IMR-90 (cell line): ENCODE data around the gene DND1. TPM values are rescaled to one million over a fixed set of nuclear protein-coding genes. Genes with fewer than 3 reads are reported as not detected.

Experiments used
- ATAC-seq: fragments of 200-7000 bp; cut with Tn5 transposase; 2 replicates; pipeline ENCODE4 v1.9.1; 2020; ENCODE audit warnings: low read depth, mild to moderate bottlenecking, moderate library complexity
- BruUV-seq: library from RNA; stranded (reverse); fragments of 400-500 nt; replicated peaks from 2 replicates; lab custom pipeline; 2021; lab: Mats Ljungman, UMichigan
- CTCF ChIA-PET: fragments of 300-600 bp; formaldehyde crosslinking; extraction: SDS; loops from one replicate; lab custom pipeline; 2021; ENCODE audit warnings: antibody characterized with exemption; lab: Yijun Ruan, JAX
- POLR2A ChIA-PET: fragments of 300-600 bp; sonication (Branson Sonifier 250); formaldehyde crosslinking; loops from one replicate; lab custom pipeline; 2022; ENCODE audit warnings: antibody characterized with exemption; ENCODE audit not compliant: unreplicated experiment; lab: Charles Lee
- DNase-seq: peaks from one replicate; pipeline ENCODE4 v3.0.0; 2013
- H2AFZ ChIP-seq: replicated peaks from 2 replicates; pipeline ENCODE3; 2013; ENCODE audit warnings: low read length, mild to moderate bottlenecking; ENCODE audit not compliant: poor library complexity
- H2AK5ac ChIP-seq: 2 replicates; pipeline ENCODE4 v1.6.1; 2013; ENCODE audit warnings: low read depth, low read length, inconsistent platforms
- H2AK9ac ChIP-seq: replicated peaks from 2 replicates; pipeline ENCODE3; 2013; ENCODE audit warnings: mild to moderate bottlenecking, low read depth, low read length, moderate library complexity; ENCODE audit not compliant: poor library complexity
- H2BK120ac ChIP-seq: 2 replicates; pipeline ENCODE4 v1.6.1; 2013; ENCODE audit warnings: low read depth, low read length, inconsistent platforms
- H2BK15ac ChIP-seq: 3 replicates; pipeline ENCODE4 v1.6.1; 2013; ENCODE audit warnings: low read depth, low read length, inconsistent platforms
- H2BK20ac ChIP-seq: 2 replicates; pipeline ENCODE4 v1.6.1; 2013; ENCODE audit warnings: low read depth, mild to moderate bottlenecking, inconsistent platforms, low read length, moderate library complexity
- H2BK5ac ChIP-seq: 2 replicates; pipeline ENCODE4 v1.6.1; 2013; ENCODE audit warnings: mild to moderate bottlenecking, low read depth, low read length, inconsistent platforms; ENCODE audit not compliant: poor library complexity, severe bottlenecking
- H3K14ac ChIP-seq: replicated peaks from 2 replicates; pipeline ENCODE4 v1.6.1; 2013; ENCODE audit warnings: low read depth, low read length, inconsistent platforms
- H3K18ac ChIP-seq: 2 replicates; pipeline ENCODE4 v1.6.1; 2013; ENCODE audit warnings: low read depth, low read length, control low read depth
- H3K23ac ChIP-seq: 2 replicates; pipeline ENCODE4 v1.6.1; 2013; ENCODE audit warnings: low read depth, low read length, inconsistent platforms
- H3K27ac ChIP-seq: 2 replicates; pipeline ENCODE4 v1.5.1; 2013; ENCODE audit warnings: mild to moderate bottlenecking, control low read depth, low read length; ENCODE audit not compliant: insufficient read depth
- H3K27me3 ChIP-seq: 2 replicates; pipeline ENCODE4 v1.6.1; 2013; ENCODE audit warnings: low read length; ENCODE audit not compliant: control insufficient read depth, insufficient read depth
- H3K36me3 ChIP-seq: 2 replicates; pipeline ENCODE4 v1.6.1; 2013; ENCODE audit warnings: low read length, mixed read lengths; ENCODE audit not compliant: control insufficient read depth, insufficient read depth
- H3K4ac ChIP-seq: 2 replicates; pipeline ENCODE4 v1.6.1; 2013; ENCODE audit warnings: low read depth, low read length, inconsistent platforms
- H3K4me1 ChIP-seq: 2 replicates; pipeline ENCODE4 v1.6.1; 2013; ENCODE audit warnings: low read length, mixed read lengths; ENCODE audit not compliant: control insufficient read depth, insufficient read depth
- H3K4me2 ChIP-seq: 2 replicates; pipeline ENCODE4 v1.6.1; 2013; ENCODE audit warnings: low read depth, mild to moderate bottlenecking, control low read depth, low read length, moderate library complexity
- H3K4me3 ChIP-seq: 2 replicates; pipeline ENCODE4 v1.5.1; 2013; ENCODE audit warnings: low read depth, mild to moderate bottlenecking, control low read depth, low read length, moderate library complexity; ENCODE audit not compliant: insufficient read depth
- H3K56ac ChIP-seq: 2 replicates; pipeline ENCODE4 v1.6.1; 2013; ENCODE audit warnings: low read length, inconsistent platforms; ENCODE audit not compliant: insufficient read depth; ENCODE audit errors: extremely low read depth
- H3K79me1 ChIP-seq, 2 experiments: 2 replicates each; pipeline ENCODE4 v1.6.1; 2013; ENCODE audit warnings: low read length in 2 of 2, inconsistent platforms in 1 of 2, low read depth in 1 of 2
- H3K9ac ChIP-seq: 2 replicates; pipeline ENCODE4 v1.6.1; 2013; ENCODE audit warnings: low read depth, low read length, control low read depth
- H3K9me1 ChIP-seq: 2 replicates; pipeline ENCODE4 v1.6.1; 2013; ENCODE audit warnings: low read length, inconsistent platforms; ENCODE audit not compliant: insufficient read depth
- H3K9me3 ChIP-seq: 2 replicates; pipeline ENCODE4 v1.6.1; 2013; ENCODE audit warnings: low read length; ENCODE audit not compliant: control insufficient read depth, insufficient read depth
- H4K20me1 ChIP-seq: 2 replicates; pipeline ENCODE4 v1.6.1; 2013; ENCODE audit warnings: low read length, inconsistent platforms; ENCODE audit not compliant: insufficient read depth
- H4K5ac ChIP-seq: 2 replicates; pipeline ENCODE4 v1.6.1; 2013; ENCODE audit warnings: mild to moderate bottlenecking, low read depth, low read length, control low read depth
- H4K8ac ChIP-seq, 2 experiments: 2 replicates each; pipeline ENCODE4 v1.6.1; 2013; ENCODE audit warnings: low read depth in 2 of 2, low read length in 2 of 2, control low read depth in 1 of 2, inconsistent platforms in 1 of 2
- H4K91ac ChIP-seq: 2 replicates; pipeline ENCODE4 v1.6.1; 2013; ENCODE audit warnings: low read depth, low read length, inconsistent platforms; ENCODE audit not compliant: insufficient read depth
- BHLHE40 ChIP-seq: fragments of 150-350 bp; IDR thresholded peaks from 2 replicates; pipeline ENCODE4 v1.6.1; 2016; ENCODE audit warnings: mild to moderate bottlenecking, low read depth, low read length
- CEBPB ChIP-seq: IDR thresholded peaks from 2 replicates; pipeline ENCODE4 v1.6.1; 2012; ENCODE audit warnings: low read depth, low read length, improper control_type of control experiment
- CHD1 ChIP-seq: IDR thresholded peaks from 2 replicates; pipeline ENCODE4 v1.6.1; 2012; ENCODE audit warnings: low read depth, low read length, improper control_type of control experiment
- CTCF ChIP-seq: conservative IDR thresholded peaks from 2 replicates; pipeline ENCODE4 v1.5.1; 2012; ENCODE audit warnings: mild to moderate bottlenecking, low read depth, low read length, improper control_type of control experiment
- ELK1 ChIP-seq: fragments of 150-350 bp; IDR thresholded peaks from 2 replicates; pipeline ENCODE4 v1.6.1; 2016; ENCODE audit warnings: low read depth, mild to moderate bottlenecking, low read length, moderate library complexity, borderline replicate concordance
- FOS ChIP-seq: fragments of 150-350 bp; IDR thresholded peaks from 2 replicates; pipeline ENCODE4 v1.6.1; 2016; ENCODE audit warnings: low read depth, low read length
- MAFK ChIP-seq: IDR thresholded peaks from 2 replicates; pipeline ENCODE4 v1.6.1; 2012; ENCODE audit warnings: low read depth, low read length, improper control_type of control experiment
- MAZ ChIP-seq: IDR thresholded peaks from 2 replicates; pipeline ENCODE4 v1.6.1; 2012; ENCODE audit warnings: low read depth, mild to moderate bottlenecking, low read length, improper control_type of control experiment, moderate library complexity, borderline replicate concordance
- MXI1 ChIP-seq: IDR thresholded peaks from 2 replicates; pipeline ENCODE4 v1.6.1; 2012; ENCODE audit warnings: low read depth, mild to moderate bottlenecking, low read length, moderate library complexity, borderline replicate concordance
- POLR2A ChIP-seq: IDR thresholded peaks from 2 replicates; pipeline ENCODE4 v1.6.1; 2012; ENCODE audit warnings: mild to moderate bottlenecking, low read depth, low read length
- RAD21 ChIP-seq: IDR thresholded peaks from 2 replicates; pipeline ENCODE4 v1.6.1; 2012; ENCODE audit warnings: low read length, improper control_type of control experiment
- RCOR1 ChIP-seq: IDR thresholded peaks from 2 replicates; pipeline ENCODE4 v1.6.1; 2012; ENCODE audit warnings: mild to moderate bottlenecking, low read length, improper control_type of control experiment; ENCODE audit not compliant: insufficient replicate concordance
- RFX5 ChIP-seq: IDR thresholded peaks from 2 replicates; pipeline ENCODE4 v1.8.0; 2012; ENCODE audit warnings: low read depth, mild to moderate bottlenecking, low read length, moderate library complexity
- SMC3 ChIP-seq: fragments of 150-350 bp; IDR thresholded peaks from 2 replicates; pipeline ENCODE4 v1.6.1; 2016; ENCODE audit warnings: low read depth, mild to moderate bottlenecking, antibody characterized with exemption, low read length, moderate library complexity
- USF2 ChIP-seq: fragments of 150-350 bp; IDR thresholded peaks from 2 replicates; pipeline ENCODE4 v1.6.1; 2017; ENCODE audit warnings: mild to moderate bottlenecking, antibody characterized with exemption, low read length, low read depth
- WGBS, 2 experiments: methylation state at CpG; one replicate each; pipeline versions ENCODE4 v1.1.5 to v1.1.7; 2013; ENCODE audit warnings: missing lambda C conversion rate in 2 of 2; ENCODE audit not compliant: insufficient read length in 1 of 2; ENCODE audit errors: extremely low coverage in 2 of 2; 5-methylcytosine and 5-hydroxymethylcytosine counted together
- dilution Hi-C: fragments of 300-500 bp; cut with HindIII; formaldehyde crosslinking; loops from one replicate; pipeline ENCODE4 v1.14.3; 2018; ENCODE audit warnings: low sequenced_read_pairs; ENCODE audit not compliant: unreplicated experiment
- in situ Hi-C: fragments of 300-500 bp; cut with MboI; formaldehyde crosslinking; loops from 3 replicates; pipeline ENCODE4 v1.14.3; 2019; ENCODE audit warnings: low sequenced_read_pairs, inconsistent platforms, mixed read lengths
- intact Hi-C: fragments of 100-400 bp; cut with micrococcal nuclease; formaldehyde crosslinking; loops from 2 replicates; pipeline ENCODE4 v1.10.0; 2022
- polyA plus RNA-seq, 3 experiments: library from polyadenylated mRNA; depleted of rRNA; stranded (reverse); fragments of >200 nt; gene quantifications; 2 replicates each; pipeline ENCODE4 v1.2.3, GENCODE V29; 2012; ENCODE audit warnings: low replicate concordance in 1 of 3
- total RNA-seq: library from RNA; depleted of rRNA; stranded (reverse); fragments of >200 nt; gene quantifications from 2 replicates; pipeline ENCODE4 v1.2.3, GENCODE V29; 2012

The DND1 gene
- total and polyA plus RNA-seq, 2 of the 4 experiments (the other 2 are of a cell fraction) = under 0.01 to 0.67 TPM

GRCh38 chr5:140641716-140642115, 31.7 kb downstream of the DND1 start:
- Histone ChIP-seq H3K4me2 (no peak overlapping the region), H4K8ac (no peak overlapping the region), H4K5ac (no peak overlapping the region), H3K4me1 (peaks cover 4% of the 10 kb centered on the region), H3K79me1 (peaks cover 16 to 36% of the 10 kb centered on the region in 2 experiments), H3K36me3 (peaks cover 24% of the 10 kb centered on the region), H3K27me3 (no peaks in the 10 kb centered on the region), H3K56ac (no peak overlapping the region), H2BK15ac (no peak overlapping the region), H3K14ac (no peak overlapping the region), H3K9me3 (no peaks in the 10 kb centered on the region), H3K18ac (no peak overlapping the region), H4K91ac (no peak overlapping the region), H2AFZ (no peak overlapping the region), H2AK9ac (no peak overlapping the region), H2BK20ac (no peak overlapping the region), H2BK120ac (no peak overlapping the region), H3K9ac (no peak overlapping the region), H3K27ac (no peak overlapping the region), H2AK5ac (no peak overlapping the region), H4K20me1 (no peaks in the 10 kb centered on the region), H3K23ac (no peak overlapping the region), H2BK5ac (no peak overlapping the region), H3K4me3 (no peak overlapping the region), H3K9me1 (peaks cover 7% of the 10 kb centered on the region), H3K4ac (no peak overlapping the region)
- intact Hi-C loops = no loop called here
- in situ Hi-C loops = no loop called here
- 89% methylated on average over 5 of the region's 8 CpGs; no CpG with 5 or more reads in 1 of the 2 experiments for WGBS, 2 experiments
- POLR2A ChIA-PET = no interaction called here
- CTCF ChIA-PET = no interaction called here
- TF ChIP-seq CEBPB = no peak
- TF ChIP-seq RAD21 = no peak
- TF ChIP-seq CTCF = no peak
- no peak for TF ChIP-seq CHD1
- TF ChIP-seq MAFK = no peak
- no peak for TF ChIP-seq RFX5
- TF ChIP-seq POLR2A = no peak
- no peak for TF ChIP-seq RCOR1
- no peak for TF ChIP-seq MXI1
- no peak for TF ChIP-seq FOS
- no peak for TF ChIP-seq MAZ
- TF ChIP-seq USF2 = no peak
- TF ChIP-seq BHLHE40 = no peak
- no peak for TF ChIP-seq ELK1
- no peak for TF ChIP-seq SMC3
- dilution Hi-C loops = no loop called here
- DNase-seq (no peak), ATAC-seq (no peak)
- no TSS peak for BruUV-seq
